ENCODE measurements around the gene RSPH1. TPM values are rescaled to one million over a fixed set of nuclear protein-coding genes. Genes with fewer than 3 reads are reported as not detected.

The RSPH1 gene
- total RNA-seq, 4 donors from 2014 or later, result 0.50 to 0.78 (median 0.57) TPM; not detected in 1

DNA sequence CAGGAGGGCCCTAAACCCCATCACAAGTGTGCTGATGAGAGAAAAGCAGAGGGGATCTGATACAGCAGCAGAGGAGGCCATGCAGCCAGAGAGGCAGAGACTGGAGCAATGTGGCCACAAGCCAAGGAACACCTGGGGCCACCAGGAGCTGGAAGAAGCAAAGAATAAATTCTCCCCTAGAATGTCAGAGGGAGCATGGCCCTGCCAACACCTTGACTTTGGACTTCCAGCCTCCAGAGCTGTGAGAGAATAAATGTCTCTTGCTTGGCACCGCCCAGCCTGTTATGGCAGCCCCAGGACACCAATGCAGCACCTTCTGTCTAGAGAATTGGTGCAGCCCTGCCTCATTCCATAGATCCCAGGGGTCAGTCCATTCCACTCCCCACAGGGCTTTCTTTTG, 67.0 kb downstream of the RSPH1 start:
- no peaks in the 10 kb centered on the region for H3K36me3 ChIP-seq
- no peak overlapping the region for H3K4me3 ChIP-seq
- intact Hi-C loops (cut with DNase I), result no loop called here
- TF ChIP-seq, protein P1, sequence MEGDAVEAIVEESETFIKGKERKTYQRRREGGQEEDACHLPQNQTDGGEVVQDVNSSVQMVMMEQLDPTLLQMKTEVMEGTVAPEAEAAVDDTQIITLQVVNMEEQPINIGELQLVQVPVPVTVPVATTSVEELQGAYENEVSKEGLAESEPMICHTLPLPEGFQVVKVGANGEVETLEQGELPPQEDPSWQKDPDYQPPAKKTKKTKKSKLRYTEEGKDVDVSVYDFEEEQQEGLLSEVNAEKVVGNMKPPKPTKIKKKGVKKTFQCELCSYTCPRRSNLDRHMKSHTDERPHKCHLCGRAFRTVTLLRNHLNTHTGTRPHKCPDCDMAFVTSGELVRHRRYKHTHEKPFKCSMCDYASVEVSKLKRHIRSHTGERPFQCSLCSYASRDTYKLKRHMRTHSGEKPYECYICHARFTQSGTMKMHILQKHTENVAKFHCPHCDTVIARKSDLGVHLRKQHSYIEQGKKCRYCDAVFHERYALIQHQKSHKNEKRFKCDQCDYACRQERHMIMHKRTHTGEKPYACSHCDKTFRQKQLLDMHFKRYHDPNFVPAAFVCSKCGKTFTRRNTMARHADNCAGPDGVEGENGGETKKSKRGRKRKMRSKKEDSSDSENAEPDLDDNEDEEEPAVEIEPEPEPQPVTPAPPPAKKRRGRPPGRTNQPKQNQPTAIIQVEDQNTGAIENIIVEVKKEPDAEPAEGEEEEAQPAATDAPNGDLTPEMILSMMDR (IDR thresholded peaks at IDR 0.05), result no peak
- TF ChIP-seq EP300 (IDR thresholded peaks at IDR 0.05) (no peak), POLR2A (IDR thresholded peaks at IDR 0.05; ENCODE audit: low read depth) (no peak), POLR2AphosphoS5 (IDR thresholded peaks at IDR 0.05) (no peak)
- H3K4me1 ChIP-seq, result no peaks in the 10 kb centered on the region
- 100% methylated on average over 1 of the region's 1 CpG for WGBS
- no peak for DNase-seq (ENCODE audit: extremely low spot score)
- H3K27ac ChIP-seq (replicated peaks in 1 of 4), result no peak overlapping the region
- peaks cover 0 to 83% (median 3%) of the 10 kb centered on the region in 4 donors for H3K27me3 ChIP-seq
- H3K9me3 ChIP-seq, result peaks cover 0 to 23% (median 16%) of the 10 kb centered on the region in 4 donors

DNA sequence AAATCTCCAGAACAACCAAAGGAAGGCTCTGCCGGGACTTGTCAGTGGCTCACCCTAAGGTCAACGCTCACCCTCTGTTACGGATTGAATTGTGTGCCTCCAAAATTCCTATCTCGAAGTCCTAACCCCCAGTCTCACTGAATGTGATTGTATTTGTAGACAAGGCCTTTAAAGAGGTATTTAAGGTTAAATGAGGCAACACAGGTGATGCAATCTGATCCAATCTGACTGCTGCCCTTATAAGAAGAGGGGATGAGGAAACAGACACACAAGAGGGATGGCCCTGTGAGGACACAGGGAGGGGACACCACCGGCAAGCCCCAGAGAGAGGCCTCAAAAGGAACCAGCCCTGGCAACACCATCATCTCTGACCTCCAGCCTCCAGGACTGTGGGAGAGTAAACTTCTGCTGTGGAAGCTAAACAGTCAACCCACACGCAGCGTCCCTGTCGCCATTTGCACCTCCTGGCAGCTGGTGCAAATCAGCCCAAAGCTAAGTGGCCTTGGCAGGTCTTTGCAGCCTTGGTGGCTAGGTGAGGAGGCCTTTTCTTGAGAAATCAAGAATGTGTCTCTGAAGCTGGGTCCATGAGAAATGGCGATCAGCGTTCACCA, 68.1 kb downstream of the RSPH1 start:
- TF ChIP-seq EP300 (IDR thresholded peaks at IDR 0.05) (no peak), POLR2A (IDR thresholded peaks at IDR 0.05; ENCODE audit: low read depth) (no peak), POLR2AphosphoS5 (IDR thresholded peaks at IDR 0.05) (no peak)
- TF ChIP-seq, protein P1 (IDR thresholded peaks at IDR 0.05), result no peak
- intact Hi-C loops (cut with DNase I), result no loop called here
- 71% methylated on average over 9 of the region's 10 CpGs for WGBS
- H3K36me3 ChIP-seq, result no peaks in the 10 kb centered on the region
- DNase-seq (ENCODE audit: extremely low spot score), result no peak
- H3K9me3 ChIP-seq, result peaks cover 0 to 14% (median 10%) of the 10 kb centered on the region in 4 donors
- no peak overlapping the region for H3K4me3 ChIP-seq
- no peak overlapping the region for H3K27ac ChIP-seq (replicated peaks in 1 of 4)
- no peaks in the 10 kb centered on the region for H3K4me1 ChIP-seq
- peaks cover 0 to 81% (median 3%) of the 10 kb centered on the region in 4 donors for H3K27me3 ChIP-seq

DNA sequence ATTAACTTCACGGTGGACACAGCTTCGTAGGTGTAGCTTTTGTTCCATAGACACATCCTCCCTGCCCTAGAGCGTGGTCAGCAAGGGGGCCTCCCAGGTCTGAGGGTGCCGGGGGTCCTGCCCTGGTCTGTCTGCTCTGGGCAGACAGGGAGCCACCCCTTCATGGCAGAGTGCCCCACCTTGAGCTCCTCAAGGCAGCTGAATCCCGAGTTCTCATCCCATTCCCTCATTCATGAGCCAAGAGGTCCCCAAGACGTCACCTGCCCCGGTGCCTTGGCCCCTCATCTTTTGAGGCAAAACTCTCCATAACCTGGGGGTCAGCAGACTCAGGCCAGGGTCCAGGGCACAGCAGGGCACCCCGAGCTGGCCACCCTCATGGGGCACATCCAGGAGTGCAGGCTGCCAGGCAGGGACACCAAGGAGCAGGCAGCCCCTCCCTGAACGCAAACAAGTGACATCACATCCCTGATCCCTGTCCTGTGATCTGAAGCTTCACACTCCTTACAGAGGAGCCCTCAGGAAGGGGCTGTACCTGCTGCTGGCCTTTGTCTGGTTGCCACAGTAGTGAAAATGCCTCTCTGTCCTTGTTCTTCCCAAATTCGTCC, 69.0 kb downstream of the RSPH1 start:
- H3K36me3 ChIP-seq, result no peaks in the 10 kb centered on the region
- intact Hi-C loops (cut with DNase I), result no loop called here
- H3K4me1 ChIP-seq, result no peaks in the 10 kb centered on the region
- WGBS, result 82% methylated on average over 7 of the region's 10 CpGs
- no peak for TF ChIP-seq POLR2A (IDR thresholded peaks at IDR 0.05; ENCODE audit: low read depth)
- no peak for TF ChIP-seq POLR2AphosphoS5 (IDR thresholded peaks at IDR 0.05)
- no peak for TF ChIP-seq EP300 (IDR thresholded peaks at IDR 0.05)
- TF ChIP-seq, protein P1 (IDR thresholded peaks at IDR 0.05), result no peak
- DNase-seq (ENCODE audit: extremely low spot score), result no peak
- no peak overlapping the region for H3K27ac ChIP-seq (replicated peaks in 1 of 4)
- peaks cover 0 to 79% (median 6%) of the 10 kb centered on the region in 4 donors for H3K27me3 ChIP-seq
- no peak overlapping the region for H3K4me3 ChIP-seq
- peaks cover 0 to 4% (median 2%) of the 10 kb centered on the region in 4 donors for H3K9me3 ChIP-seq

DNA sequence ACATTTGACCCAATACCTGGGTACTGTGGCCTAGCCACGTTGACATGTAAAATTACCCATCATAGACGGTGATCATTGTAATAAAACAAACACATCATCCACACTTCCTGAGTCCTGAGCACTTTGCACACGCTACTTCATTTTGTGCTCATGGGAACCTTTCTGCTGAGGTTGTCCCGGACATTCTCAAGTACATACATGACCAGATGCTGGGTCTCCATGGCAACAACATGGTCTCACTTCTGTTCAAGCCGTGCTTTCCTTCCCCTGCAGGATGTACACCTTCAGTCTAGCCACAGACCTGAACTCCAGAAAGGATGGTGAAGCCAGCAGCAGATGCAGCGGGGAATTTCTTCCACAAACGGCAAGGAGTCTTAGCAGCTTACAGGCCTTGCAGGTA, 69.6 kb downstream of the RSPH1 start:
- 69% methylated on average over 7 of the region's 7 CpGs for whole genome bisulfite sequencing
- no peak overlapping the region for H3K4me3 ChIP-seq
- intact Hi-C loops (cut with DNase I), result no loop called here
- H3K27me3 ChIP-seq, result peaks cover 0 to 79% (median 6%) of the 10 kb centered on the region in 4 donors
- no peaks in the 10 kb centered on the region for H3K36me3 ChIP-seq
- H3K27ac ChIP-seq (replicated peaks in 1 of 4), result no peak overlapping the region
- no peaks in the 10 kb centered on the region for H3K4me1 ChIP-seq
- DNase-seq (ENCODE audit: extremely low spot score), result no peak
- H3K9me3 ChIP-seq, result peaks cover 0 to 5% (median 0%) of the 10 kb centered on the region in 4 donors
- TF ChIP-seq POLR2A (IDR thresholded peaks at IDR 0.05; ENCODE audit: low read depth) (no peak), EP300 (IDR thresholded peaks at IDR 0.05) (no peak), POLR2AphosphoS5 (IDR thresholded peaks at IDR 0.05) (no peak)
- TF ChIP-seq, protein P1 (IDR thresholded peaks at IDR 0.05), result no peak
